Nephron progenitor cell (in vitro differentiated cells): ENCODE results near the gene FCHO1.

ENCODE experiments used
- DNase-seq: peaks from one replicate; pipeline ENCODE4 v3.0.0; 2021
- H3K27ac Mint-ChIP-seq: 2 replicates; pipeline ENCODE4 v1.8.0; 2021; ENCODE audit warnings: mild to moderate bottlenecking, moderate library complexity, mixed read lengths
- H3K27me3 Mint-ChIP-seq: 2 replicates; pipeline ENCODE4 v1.8.0; 2021; ENCODE audit warnings: mild to moderate bottlenecking, low read depth, mixed read lengths; ENCODE audit not compliant: poor library complexity
- H3K36me3 Mint-ChIP-seq: 2 replicates; pipeline ENCODE4 v1.8.0; 2021; ENCODE audit warnings: low read depth, mixed read lengths
- H3K4me1 Mint-ChIP-seq: 2 replicates; pipeline ENCODE4 v1.8.0; 2021; ENCODE audit warnings: mixed read lengths
- H3K4me3 Mint-ChIP-seq: 2 replicates; pipeline ENCODE4 v1.8.0; 2021; ENCODE audit warnings: mild to moderate bottlenecking, moderate library complexity, mixed read lengths
- H3K9me3 Mint-ChIP-seq: 2 replicates; pipeline ENCODE4 v1.8.0; 2021; ENCODE audit warnings: mild to moderate bottlenecking, moderate library complexity, mixed read lengths
- TF ChIP-seq, protein P1 (sequence below): fragments of 200-600 bp; sonication (generic); IDR thresholded peaks from 2 replicates; pipeline ENCODE4 v1.5.0; 2021; ENCODE audit warnings: antibody characterized with exemption

The FCHO1 gene

GRCh38 chr19:17726964-17727773 is 24.1 kb upstream of the FCHO1 start:
- H3K36me3 Mint-ChIP-seq: peaks cover 51% of the 10 kb centered on the region
- H3K27me3 Mint-ChIP-seq: no peaks in the 10 kb centered on the region
- no peaks in the 10 kb centered on the region for H3K4me1 Mint-ChIP-seq
- TF ChIP-seq, protein P1, sequence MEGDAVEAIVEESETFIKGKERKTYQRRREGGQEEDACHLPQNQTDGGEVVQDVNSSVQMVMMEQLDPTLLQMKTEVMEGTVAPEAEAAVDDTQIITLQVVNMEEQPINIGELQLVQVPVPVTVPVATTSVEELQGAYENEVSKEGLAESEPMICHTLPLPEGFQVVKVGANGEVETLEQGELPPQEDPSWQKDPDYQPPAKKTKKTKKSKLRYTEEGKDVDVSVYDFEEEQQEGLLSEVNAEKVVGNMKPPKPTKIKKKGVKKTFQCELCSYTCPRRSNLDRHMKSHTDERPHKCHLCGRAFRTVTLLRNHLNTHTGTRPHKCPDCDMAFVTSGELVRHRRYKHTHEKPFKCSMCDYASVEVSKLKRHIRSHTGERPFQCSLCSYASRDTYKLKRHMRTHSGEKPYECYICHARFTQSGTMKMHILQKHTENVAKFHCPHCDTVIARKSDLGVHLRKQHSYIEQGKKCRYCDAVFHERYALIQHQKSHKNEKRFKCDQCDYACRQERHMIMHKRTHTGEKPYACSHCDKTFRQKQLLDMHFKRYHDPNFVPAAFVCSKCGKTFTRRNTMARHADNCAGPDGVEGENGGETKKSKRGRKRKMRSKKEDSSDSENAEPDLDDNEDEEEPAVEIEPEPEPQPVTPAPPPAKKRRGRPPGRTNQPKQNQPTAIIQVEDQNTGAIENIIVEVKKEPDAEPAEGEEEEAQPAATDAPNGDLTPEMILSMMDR: no peak
- H3K27ac Mint-ChIP-seq: no peak overlapping the region
- H3K9me3 Mint-ChIP-seq: peaks cover 19% of the 10 kb centered on the region
- no peak overlapping the region for H3K4me3 Mint-ChIP-seq
- no peak for DNase-seq

DNA sequence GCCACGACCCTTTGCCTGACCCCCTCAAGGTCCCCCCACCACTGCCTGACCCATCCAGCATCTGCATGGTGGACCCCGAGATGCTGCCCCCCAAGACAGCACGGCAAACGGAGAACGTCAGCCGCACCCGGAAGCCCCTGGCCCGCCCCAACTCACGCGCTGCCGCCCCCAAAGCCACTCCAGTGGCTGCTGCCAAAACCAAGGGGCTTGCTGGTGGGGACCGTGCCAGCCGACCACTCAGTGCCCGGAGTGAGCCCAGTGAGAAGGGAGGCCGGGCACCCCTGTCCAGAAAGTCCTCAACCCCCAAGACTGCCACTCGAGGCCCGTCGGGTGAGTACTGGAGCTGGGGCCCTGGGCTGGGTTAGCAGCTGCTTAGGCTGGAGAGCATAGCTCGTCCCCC is 23.4 kb upstream of the FCHO1 start:
- no peaks in the 10 kb centered on the region for H3K4me1 Mint-ChIP-seq
- TF ChIP-seq, protein P1: no peak
- DNase-seq: no peak
- no peak overlapping the region for H3K4me3 Mint-ChIP-seq
- H3K9me3 Mint-ChIP-seq: peaks cover 19% of the 10 kb centered on the region
- no peak overlapping the region for H3K27ac Mint-ChIP-seq
- H3K36me3 Mint-ChIP-seq: peaks cover 56% of the 10 kb centered on the region
- H3K27me3 Mint-ChIP-seq: no peaks in the 10 kb centered on the region

- Mint-ChIP-seq H3K27me3 (no peaks in the 10 kb centered on the region), H3K27ac (no peak overlapping the region), H3K36me3 (peaks cover 77% of the 10 kb centered on the region), H3K4me3 (no peak overlapping the region), H3K4me1 (no peaks in the 10 kb centered on the region), H3K9me3 (peaks cover 19% of the 10 kb centered on the region)
- TF ChIP-seq, protein P1: no peak
- no peak for DNase-seq
Measured at GRCh38 chr19:17733127-17733526, 18.1 kb upstream of the FCHO1 start.

GRCh38 chr19:17734146-17734545 is 17.1 kb upstream of the FCHO1 start:
- H3K36me3 Mint-ChIP-seq: peaks cover 79% of the 10 kb centered on the region
- peaks cover 7% of the 10 kb centered on the region for H3K4me1 Mint-ChIP-seq
- DNase-seq: no peak
- H3K9me3 Mint-ChIP-seq: peaks cover 19% of the 10 kb centered on the region
- H3K27me3 Mint-ChIP-seq: no peaks in the 10 kb centered on the region
- no peak overlapping the region for H3K4me3 Mint-ChIP-seq
- TF ChIP-seq, protein P1: no peak
- peak overlapping the region; percentile 57 for H3K27ac Mint-ChIP-seq

GRCh38 chr19:17735410-17735809 is 15.9 kb upstream of the FCHO1 start:
- peaks cover 17% of the 10 kb centered on the region for H3K9me3 Mint-ChIP-seq
- no peak overlapping the region for H3K27ac Mint-ChIP-seq
- no peak for DNase-seq
- no peaks in the 10 kb centered on the region for H3K27me3 Mint-ChIP-seq
- H3K36me3 Mint-ChIP-seq: peaks cover 67% of the 10 kb centered on the region
- H3K4me3 Mint-ChIP-seq: no peak overlapping the region
- H3K4me1 Mint-ChIP-seq: peaks cover 12% of the 10 kb centered on the region
- TF ChIP-seq, protein P1: no peak

- Mint-ChIP-seq H3K4me3 (no peak overlapping the region), H3K9me3 (peaks cover 18% of the 10 kb centered on the region), H3K36me3 (peaks cover 60% of the 10 kb centered on the region)
Measured at GRCh38 chr19:17737690-17738153, 13.6 kb upstream of the FCHO1 start.

More at GRCh38 chr19:17737690-17738153, 13.6 kb upstream of the FCHO1 start:
- Mint-ChIP-seq H3K27ac (peak overlapping the region; percentile 74), H3K27me3 (no peaks in the 10 kb centered on the region), H3K4me1 (peaks cover 12% of the 10 kb centered on the region)
- no peak for DNase-seq
- TF ChIP-seq, protein P1: no peak
